NCI-H2081 (cell line): ENCODE results near the gene MMP7.

Experiments used
- DNase-seq, 2 experiments: peaks; one replicate each; lab custom pipeline; 2025; lab: John Stamatoyannopoulos, UW

The MMP7 gene

DNA sequence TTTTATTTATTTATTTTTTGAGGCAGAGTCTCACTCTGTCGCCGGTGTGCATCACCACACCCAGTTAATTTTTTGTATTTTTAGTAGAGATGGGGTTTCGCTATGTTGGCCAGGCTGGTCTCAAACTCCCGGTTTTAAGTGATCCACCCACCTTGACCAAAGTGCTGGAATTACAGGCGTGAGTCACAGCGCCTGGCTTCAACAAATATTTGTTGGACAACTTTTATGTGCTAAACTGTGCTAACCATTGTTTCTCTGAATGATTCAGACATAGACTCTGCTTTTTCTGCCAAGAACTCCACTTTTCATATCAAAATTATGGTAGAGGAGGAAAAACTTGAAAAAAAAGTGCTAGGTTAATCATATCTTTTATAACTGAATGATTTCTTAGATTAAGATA lies 36.3 kb downstream of the MMP7 start:
- DNase-seq, result no peak

DNA sequence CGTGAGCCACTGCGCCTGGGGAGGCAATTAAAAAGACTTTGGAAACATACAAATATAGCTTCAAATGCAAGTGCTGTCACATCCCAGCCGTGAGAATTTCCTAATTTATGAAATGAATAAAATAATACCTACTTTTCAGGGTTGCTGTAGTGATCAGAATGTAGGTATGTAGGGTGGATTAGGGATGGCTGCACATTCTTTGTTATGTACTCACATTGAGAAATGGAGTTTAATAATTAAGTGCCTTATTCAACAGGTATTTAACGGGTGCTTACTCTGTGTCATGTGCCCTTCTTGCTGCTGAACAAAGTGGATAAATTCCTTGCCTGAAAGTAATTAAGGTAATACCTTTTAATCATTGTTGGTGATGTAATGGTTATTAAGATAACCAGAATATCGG lies 37.0 kb downstream of the MMP7 start:
- DNase-seq, result no peak

DNA sequence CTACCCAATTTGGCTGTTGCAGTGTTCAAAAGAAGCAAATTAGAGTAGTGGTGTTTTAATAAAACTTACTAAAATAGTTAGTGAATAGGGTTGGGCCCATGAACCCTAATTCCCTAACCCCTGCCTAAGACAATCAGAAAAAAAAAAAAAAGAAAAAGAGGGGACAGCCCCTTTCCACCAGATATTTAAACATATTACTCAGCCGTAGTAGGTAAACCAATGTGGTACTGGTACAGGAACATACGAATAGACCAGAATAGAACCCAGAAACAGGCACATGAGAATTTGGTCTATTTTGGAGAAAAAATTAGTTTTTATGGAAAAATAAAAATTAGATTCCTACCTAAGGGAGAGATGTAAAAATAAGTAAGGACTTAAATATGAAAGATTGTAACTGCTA lies 38.6 kb downstream of the MMP7 start:
- DNase-seq, result no peak

DNA sequence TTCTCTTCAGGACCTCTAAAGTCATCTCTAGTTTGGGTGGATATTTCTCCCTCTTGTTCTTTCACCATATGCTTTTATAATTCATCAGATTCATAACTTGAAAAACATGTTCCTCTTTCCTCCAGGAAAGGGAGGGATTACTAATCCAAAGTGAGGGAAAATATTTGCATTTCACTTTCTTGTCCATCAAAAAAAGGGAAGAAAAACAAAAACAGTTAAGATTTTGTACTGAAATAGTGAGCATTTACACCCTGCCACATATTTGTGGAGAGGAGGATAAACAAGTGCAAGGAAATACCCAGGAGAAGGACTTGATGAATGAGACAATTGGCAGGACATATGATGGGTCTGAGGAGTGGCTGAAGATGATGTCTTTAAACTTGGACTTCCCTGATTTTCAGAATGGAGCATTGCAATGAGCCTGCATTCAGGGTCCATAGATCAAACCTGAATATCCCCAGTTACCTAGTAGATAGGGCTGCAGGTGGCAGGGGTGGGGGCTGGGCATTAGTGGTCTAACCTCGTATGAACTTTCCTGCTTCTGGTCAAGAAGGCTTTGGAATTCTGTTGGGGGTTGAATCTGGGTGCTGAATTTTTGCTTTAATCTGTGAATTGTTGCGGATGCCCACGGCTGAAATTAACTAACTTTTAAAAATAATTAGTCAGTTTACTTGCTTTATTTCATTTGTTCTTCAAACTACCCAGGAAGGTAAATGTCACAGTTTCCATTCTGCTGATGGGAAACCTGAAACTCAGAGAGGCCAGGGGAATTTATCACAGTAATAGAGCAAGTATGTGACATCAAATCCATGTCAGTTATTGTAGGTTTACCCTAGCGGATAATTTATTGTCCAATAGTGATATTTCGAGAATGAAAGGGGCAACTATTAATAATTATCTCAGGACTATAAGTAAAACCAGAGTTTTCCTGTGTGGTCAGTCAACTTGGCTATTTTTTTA lies 41.1 kb downstream of the MMP7 start:
- DNase-seq, result no peak

DNA sequence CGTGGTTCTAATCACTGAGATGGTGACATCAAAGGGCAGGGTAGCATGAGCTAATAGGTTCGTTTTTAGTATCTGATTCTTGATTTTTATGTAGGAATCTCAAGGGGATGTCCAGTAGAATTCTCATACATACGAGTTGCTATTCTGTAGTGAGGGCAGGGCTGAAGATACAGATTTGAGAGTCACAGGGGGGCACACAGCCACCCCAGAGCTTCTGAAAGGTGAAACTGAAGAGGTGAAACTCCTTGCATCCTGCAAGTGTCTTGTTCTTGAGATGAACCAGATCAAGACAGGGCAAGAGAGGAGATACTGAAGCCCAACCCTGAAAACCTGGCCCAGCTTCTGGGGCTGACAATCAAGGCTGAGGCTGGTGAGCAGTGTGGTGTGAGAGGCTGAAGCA lies 42.3 kb downstream of the MMP7 start:
- no peak for DNase-seq

DNA sequence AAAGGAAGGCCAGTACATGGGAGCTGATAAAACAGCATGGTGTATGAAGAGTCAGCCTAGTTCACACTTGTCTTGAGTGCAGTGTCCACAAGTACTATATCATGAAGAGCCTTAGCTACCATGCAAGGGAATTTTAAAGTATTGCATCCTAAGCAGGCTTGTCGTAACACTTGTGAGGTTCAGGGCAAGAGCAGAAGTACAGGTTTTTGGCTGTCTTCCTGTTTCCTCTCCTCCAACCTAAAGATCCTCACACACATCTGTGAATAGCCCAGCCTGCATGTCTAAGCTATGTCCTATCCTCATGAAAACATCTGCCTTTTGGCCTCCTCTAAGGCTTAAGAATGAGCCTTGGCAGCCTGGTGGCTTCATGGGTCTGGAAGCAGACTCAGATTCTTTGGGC lies 43.3 kb downstream of the MMP7 start:
- no peak for DNase-seq

DNA sequence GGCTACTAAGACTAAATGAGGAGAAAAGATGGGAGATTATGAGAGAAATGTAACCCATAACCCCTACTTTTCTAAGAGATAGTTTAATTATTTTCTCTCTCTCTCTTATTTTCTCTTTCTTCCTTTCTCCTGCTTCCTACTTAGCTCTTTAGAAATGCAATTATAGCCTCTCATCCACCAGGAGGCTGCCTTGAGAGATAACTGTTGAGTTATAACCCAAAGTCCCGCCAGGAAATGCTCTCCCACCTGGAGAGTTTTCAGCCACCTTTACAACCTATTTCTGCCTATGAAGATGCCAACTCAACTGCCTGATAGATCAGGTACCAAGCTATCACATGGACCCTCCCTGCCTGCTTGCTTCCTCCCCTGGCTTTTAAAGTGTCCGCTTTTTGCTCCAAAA lies 44.0 kb downstream of the MMP7 start:
- DNase-seq, result no peak

DNA sequence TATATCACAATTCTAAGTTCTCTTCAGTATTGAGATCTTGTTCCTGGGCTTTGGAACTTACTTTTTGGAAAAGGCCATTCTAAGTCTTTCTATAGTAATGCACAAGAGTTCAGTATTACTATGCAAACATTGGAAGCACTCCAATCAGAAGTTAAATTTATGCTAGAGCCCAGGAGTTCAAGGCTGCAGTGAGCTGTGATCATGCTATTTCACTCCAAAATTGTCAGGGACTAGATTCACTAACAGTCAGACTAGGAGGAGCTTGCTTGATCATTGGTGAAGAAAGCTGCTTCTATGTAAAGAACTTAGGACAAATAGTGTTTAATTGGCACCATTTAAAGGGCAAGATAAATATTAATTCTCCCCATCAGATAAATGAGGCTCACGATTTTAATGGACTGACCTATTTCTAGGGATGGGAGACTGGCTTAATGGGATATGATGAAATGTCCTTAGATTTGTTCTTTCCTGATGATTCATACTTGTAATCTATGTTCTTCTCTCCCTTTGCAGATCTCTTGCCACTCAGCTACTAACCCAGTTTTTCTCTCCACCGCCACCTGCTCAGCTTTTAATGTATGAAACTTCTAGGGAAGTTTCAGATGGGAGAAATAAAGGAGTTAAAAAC lies 45.3 kb downstream of the MMP7 start:
- DNase-seq, result no peak

DNA sequence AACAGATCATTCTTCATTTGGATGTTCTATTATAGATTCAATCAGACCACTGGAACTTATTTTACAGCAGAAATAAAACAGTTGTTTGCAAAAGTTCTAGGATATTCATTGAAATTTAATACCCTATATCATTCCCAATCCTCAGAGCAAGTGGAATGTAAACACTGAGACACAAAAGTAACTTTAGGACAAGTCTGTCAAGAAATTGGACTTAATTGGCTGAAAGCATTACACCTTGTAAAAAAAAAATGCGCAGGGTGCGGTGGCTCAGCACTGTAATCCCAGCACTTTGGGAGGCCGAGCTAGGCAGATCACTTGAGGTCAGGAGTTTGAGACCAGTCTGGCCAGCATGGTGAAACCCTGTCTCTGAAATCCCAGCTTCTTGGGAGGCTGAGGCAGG lies 48.1 kb downstream of the MMP7 start:
- DNase-seq, result no peak

DNA sequence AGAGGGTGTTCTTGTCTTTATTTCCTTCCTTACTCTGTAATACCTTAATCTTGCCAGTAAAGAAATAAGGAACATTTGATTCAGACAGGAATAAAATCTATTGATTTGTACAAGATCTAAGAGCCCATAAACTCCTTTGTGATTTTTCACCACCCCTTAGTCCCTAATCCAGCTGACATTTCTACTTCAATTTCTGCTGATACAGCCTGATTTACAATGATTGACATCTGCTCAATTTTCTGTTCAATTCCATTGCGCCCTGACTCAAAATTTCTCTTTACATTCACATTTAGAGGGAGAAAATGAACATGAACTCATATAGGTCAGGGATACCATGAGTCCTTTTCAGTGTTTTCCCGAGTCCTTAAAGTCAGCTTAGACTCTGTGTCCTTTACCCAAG lies 50.8 kb downstream of the MMP7 start:
- no peak for DNase-seq

DNA sequence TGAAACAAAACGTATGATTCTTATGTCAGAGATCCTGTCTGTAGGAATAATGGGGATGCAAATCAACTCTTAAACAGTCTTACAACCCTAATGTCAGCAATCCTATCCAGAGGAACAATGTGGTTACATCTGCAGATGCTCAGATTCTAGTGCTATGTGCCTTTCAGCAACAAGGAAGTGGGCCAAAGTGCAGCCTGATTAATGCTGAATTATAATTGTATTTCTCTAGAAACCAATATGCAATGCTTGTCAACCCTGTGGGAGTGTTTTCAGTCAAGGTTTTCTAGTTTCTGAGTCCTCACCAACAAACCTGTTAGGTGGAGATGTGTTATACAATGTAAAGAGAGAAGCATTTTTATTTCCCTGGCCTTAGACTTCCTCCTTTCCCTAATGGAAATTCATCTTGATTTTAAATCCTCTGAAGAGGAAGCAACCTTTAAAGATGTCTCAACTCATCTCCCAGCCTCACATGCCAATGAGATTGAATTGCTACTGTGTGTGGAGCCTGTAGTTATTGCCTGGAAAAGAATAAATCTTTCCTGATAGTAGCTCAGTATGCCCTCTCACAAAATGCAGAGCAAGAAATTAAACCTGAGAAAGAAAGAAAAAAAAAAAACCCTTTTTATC lies 51.8 kb downstream of the MMP7 start:
- no peak for DNase-seq

DNA sequence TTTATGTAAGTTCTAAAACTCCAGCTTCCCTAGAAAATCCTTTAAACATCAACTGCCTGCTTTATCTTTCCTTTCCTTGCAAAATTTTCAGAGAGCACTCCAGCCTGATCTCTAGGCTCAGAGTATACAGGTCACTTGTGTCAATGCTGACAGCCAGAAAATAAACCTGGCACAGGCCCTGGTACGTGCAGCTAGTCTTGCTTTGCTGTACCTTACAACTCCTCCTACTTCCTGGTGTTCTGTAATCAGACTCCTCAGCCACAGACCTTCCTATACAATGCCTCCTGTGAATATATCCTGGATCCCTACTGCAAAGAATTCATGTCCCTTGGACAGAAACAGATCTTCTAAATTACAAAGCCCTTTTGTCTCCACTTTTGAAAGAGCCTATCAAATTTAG lies 53.7 kb downstream of the MMP7 start:
- DNase-seq, result peak; percentile 18 to 70

DNA sequence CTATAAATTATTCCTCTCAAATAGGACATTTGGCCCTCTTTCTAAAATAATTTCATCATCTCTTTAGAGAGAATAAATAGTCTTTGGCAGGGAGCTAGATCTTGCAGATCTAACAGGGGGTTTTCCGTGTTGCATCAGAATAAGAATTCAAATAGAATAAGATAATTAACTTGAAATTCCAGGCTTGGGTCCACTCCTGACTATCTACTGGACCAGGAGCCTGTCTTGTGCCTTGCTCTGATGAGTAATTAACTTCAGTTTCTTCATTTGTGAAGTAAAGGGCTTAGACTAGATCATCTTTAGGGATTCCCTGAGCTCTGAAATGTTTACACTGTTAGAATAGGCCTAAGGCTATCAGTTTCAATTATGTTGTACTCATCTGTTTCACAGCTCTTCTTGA lies 54.5 kb downstream of the MMP7 start:
- DNase-seq, result no peak

DNA sequence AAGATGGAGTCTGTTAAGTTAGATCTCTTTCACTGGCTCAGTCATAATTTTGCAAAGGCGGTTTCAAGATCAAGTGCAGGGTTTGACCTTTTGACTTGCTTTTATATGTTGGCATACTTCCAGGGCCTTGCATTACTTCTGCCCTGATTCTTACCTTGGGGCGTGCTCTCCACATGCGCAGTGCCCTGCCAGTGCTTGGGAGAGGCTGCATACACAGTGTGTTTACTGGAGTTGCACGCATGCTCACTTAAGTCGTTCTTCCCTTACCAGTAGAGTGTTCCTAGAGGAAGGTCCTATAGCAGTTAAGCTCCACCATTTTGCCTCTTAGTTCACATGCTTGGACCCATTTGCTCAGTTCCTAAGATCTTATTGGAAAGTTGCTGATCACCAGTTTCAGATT lies 57.0 kb downstream of the MMP7 start:
- no peak for DNase-seq

DNA sequence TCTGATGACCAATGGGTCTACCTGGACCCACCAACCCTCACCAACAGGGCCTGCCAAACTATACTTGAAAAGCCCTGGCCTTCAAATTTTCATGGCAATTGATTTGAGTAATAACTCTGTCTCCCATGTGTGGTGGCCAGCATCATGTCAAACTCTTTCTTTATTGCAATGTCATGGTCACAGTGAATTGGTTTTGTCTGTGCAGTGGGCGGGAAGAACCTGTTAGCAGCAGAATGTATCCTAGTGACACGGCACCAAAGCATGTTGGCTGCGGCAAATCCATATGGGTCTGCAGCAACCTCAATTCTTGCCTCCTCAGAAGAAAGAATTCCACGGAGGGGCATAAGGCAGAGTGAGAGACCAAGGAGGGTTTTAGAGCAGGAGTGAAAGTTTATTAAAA lies 58.4 kb downstream of the MMP7 start:
- no peak for DNase-seq

DNA sequence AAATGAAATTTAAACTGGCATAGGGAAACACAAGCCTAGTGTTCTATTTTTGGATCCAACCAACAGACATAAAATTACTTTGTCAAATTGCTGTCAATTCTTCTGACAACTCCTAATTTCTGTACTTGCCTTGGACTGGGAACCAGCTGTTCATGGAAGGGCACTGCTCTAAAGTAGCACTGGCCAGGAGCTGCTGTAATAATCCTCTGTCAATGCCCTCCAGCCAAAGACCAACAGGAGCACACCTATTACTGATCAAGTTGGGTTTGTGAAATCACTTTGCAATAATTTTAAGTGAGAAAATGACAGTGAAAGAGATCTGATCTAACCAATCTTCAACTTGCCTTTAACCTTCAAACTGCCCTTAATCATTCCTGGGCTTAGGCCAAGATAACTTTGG lies 59.1 kb downstream of the MMP7 start:
- no peak for DNase-seq
